ENCODE data around the gene MORC1.
A peak's percentile ranks its signal among the peaks of the same experiment; 100 is the strongest.

GRCh38 chr3:109098079-109098644 is 19.8 kb downstream of the MORC1 start:
- TF ChIP-seq CTCF (conservative IDR thresholded peaks at IDR 0.05; ENCODE audit: low read length) (peak; percentile 63), EZH2phosphoT487 (IDR thresholded peaks at IDR 0.05; ENCODE audit: borderline replicate concordance, low read depth, low read length) (no peak)
